Measurements from ENCODE around the gene THOC5.

Gene THOC5

DNA sequence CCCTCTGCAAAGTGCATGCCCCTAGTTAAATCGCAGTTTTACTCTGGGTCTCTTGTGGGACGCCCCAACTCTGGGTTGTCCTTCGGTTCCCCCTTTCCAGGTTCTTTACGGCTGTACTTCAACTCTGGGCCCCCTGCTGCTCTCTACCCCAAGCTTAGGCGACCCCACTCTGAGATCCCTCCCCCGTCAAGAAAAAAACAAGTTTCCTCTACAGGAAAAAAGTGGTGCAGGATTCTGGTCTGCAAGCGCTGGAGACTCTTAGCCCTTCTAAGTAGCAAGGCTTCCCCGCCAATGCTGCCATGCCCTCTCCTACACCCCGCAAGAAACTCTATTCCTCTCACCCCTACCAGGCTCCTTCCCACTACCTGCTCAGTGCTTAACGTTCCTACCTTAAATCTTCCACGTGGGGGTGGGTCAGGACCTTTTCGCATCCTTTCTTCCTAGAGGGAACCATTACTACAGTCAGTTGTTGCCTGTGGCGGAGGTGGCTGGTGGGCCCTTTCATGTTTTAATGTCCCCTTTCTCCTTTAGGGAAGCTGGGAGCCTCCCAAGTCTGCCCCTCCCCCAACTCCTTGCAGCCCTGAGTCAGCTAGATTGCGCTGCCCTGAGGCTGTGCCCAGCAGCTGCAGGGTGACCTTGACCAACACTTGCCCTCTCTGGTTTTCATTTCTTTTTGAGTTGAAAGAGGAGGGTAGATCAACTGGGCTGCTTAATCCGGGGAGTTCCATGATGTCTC is 72.1 kb downstream of the THOC5 start:
- DNase-seq (ENCODE audit: low spot score in 2 of 2): no peak
- Mint-ChIP-seq H3K27me3 (peaks cover 29% of the 10 kb centered on the region), H3K27ac (no peak overlapping the region), H3K36me3 (no peaks in the 10 kb centered on the region), H3K4me1 (peaks cover 25% of the 10 kb centered on the region), H3K9me3 (no peaks in the 10 kb centered on the region), H3K4me3 (peak overlapping the region; percentile 30)
- ATAC-seq (ENCODE audit: low read depth): peak; percentile 10

DNA sequence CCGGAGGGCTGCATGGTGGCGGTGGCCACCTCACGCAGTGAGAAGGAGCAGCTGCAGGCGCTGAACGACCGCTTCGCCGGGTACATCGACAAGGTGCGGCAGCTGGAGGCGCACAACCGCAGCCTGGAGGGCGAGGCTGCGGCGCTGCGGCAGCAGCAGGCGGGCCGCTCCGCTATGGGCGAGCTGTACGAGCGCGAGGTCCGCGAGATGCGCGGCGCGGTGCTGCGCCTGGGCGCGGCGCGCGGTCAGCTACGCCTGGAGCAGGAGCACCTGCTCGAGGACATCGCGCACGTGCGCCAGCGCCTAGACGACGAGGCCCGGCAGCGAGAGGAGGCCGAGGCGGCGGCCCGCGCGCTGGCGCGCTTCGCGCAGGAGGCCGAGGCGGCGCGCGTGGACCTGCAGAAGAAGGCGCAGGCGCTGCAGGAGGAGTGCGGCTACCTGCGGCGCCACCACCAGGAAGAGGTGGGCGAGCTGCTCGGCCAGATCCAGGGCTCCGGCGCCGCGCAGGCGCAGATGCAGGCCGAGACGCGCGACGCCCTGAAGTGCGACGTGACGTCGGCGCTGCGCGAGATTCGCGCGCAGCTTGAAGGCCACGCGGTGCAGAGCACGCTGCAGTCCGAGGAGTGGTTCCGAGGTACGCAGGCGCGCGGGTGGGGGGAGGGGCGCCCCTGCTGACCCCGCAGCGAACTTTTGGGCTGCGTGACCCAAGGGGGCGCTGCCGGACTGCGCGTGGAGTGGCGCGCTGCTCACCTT is 72.9 kb downstream of the THOC5 start:
- DNase-seq (ENCODE audit: low spot score in 2 of 2) (no peak), ATAC-seq (ENCODE audit: low read depth) (peak; percentile 63)
- Mint-ChIP-seq H3K4me1 (peaks cover 33% of the 10 kb centered on the region), H3K27ac (no peak overlapping the region), H3K27me3 (peaks cover 27% of the 10 kb centered on the region), H3K9me3 (no peaks in the 10 kb centered on the region), H3K4me3 (no peak overlapping the region), H3K36me3 (no peaks in the 10 kb centered on the region)

GRCh38 chr22:29480262-29480511 is 73.4 kb downstream of the THOC5 start:
- DNase-seq (ENCODE audit: low spot score in 2 of 2): no peak
- Mint-ChIP-seq H3K9me3 (no peaks in the 10 kb centered on the region), H3K4me1 (peaks cover 38% of the 10 kb centered on the region), H3K27ac (no peak overlapping the region), H3K36me3 (no peaks in the 10 kb centered on the region), H3K27me3 (peaks cover 27% of the 10 kb centered on the region), H3K4me3 (no peak overlapping the region)
- no peak for ATAC-seq (ENCODE audit: low read depth)

GRCh38 chr22:29479417-29480261 is 73.9 kb downstream of the THOC5 start, which contains the start of gene NEFH:
Gene NEFH, plus strand, starts transcription at chr22:29480218. Its CDS starts 45 bp downstream, at chr22:29480263.
- Mint-ChIP-seq H3K4me1 (peaks cover 38% of the 10 kb centered on the region), H3K4me3 (no peak within 1 kb of the TSS), H3K27ac (no peak within 1 kb of the TSS), H3K27me3 (peaks cover 27% of the 10 kb centered on the region), H3K9me3 (no peaks in the 10 kb centered on the region), H3K36me3 (no peaks in the 10 kb centered on the region)
- ATAC-seq (ENCODE audit: low read depth) (no peak), DNase-seq (ENCODE audit: low spot score in 2 of 2) (no peak)

GRCh38 chr22:29478326-29479276 is 75.0 kb downstream of the THOC5 start:
- H3K9me3 Mint-ChIP-seq: no peaks in the 10 kb centered on the region
- H3K27ac Mint-ChIP-seq: no peak overlapping the region
- no peak overlapping the region for H3K4me3 Mint-ChIP-seq
- no peak for ATAC-seq (ENCODE audit: low read depth)
- DNase-seq (ENCODE audit: low spot score in 2 of 2): no peak
- peaks cover 42% of the 10 kb centered on the region for H3K4me1 Mint-ChIP-seq
- H3K36me3 Mint-ChIP-seq: no peaks in the 10 kb centered on the region
- H3K27me3 Mint-ChIP-seq: peaks cover 27% of the 10 kb centered on the region

GRCh38 chr22:29477723-29478318 is 75.7 kb downstream of the THOC5 start:
- Mint-ChIP-seq H3K36me3 (no peaks in the 10 kb centered on the region), H3K4me3 (no peak overlapping the region), H3K27me3 (peaks cover 27% of the 10 kb centered on the region), H3K4me1 (peaks cover 42% of the 10 kb centered on the region), H3K9me3 (no peaks in the 10 kb centered on the region), H3K27ac (no peak overlapping the region)
- no peak for ATAC-seq (ENCODE audit: low read depth)
- no peak for DNase-seq (ENCODE audit: low spot score in 2 of 2)

DNA sequence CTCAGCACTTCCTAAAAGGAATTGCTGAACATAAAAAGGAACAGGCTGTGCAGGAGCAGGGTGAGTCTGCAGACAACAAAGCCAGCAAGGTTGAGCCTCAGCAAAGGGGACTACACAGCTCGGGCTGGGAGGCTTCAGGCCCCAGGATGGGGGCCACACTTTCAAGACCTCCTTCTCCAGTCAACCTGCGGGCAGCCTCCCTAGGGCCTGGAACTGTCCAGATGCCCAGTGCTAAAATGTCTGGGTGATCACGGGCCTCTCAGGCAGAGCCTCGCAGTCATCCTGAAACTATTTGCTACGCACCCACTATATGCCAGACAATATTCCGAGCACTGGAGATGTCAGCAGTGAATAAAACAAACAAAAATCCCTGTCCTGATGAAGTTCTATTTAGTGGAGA is 77.4 kb downstream of the THOC5 start:
- Mint-ChIP-seq H3K9me3 (no peaks in the 10 kb centered on the region), H3K27ac (no peak overlapping the region), H3K4me1 (peaks cover 40% of the 10 kb centered on the region), H3K27me3 (peaks cover 22% of the 10 kb centered on the region), H3K36me3 (no peaks in the 10 kb centered on the region), H3K4me3 (peak overlapping the region; percentile 83)
- ATAC-seq (ENCODE audit: low read depth) (no peak), DNase-seq (ENCODE audit: low spot score in 2 of 2) (no peak)

DNA sequence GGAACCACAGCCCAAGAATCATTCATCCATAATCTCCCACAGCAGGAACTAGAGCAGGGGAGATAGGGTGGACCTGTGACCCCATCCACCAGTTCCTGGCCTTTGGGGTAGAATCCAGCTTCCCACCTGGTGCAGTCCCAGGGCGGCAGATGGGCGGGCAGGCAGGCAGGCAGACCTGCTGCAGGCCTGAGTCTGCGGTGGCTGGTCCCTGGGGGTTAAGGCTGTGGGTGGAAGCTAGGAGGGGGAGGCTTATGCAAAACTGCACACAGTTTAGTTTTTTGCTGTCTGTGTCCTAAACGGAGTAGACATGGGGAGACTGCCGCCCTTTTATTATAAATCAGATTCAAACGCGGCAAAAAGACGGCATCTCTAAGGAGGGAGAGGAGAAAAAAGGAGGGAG is 78.0 kb downstream of the THOC5 start:
- Mint-ChIP-seq H3K9me3 (no peaks in the 10 kb centered on the region), H3K4me3 (peak overlapping the region; percentile 83), H3K27ac (peak overlapping the region; percentile 8), H3K36me3 (no peaks in the 10 kb centered on the region), H3K27me3 (peaks cover 22% of the 10 kb centered on the region), H3K4me1 (peaks cover 40% of the 10 kb centered on the region)
- peak; percentile 99 for ATAC-seq (ENCODE audit: low read depth)
- peak; percentile 71 to 74 for DNase-seq (ENCODE audit: low spot score in 2 of 2)

DNA sequence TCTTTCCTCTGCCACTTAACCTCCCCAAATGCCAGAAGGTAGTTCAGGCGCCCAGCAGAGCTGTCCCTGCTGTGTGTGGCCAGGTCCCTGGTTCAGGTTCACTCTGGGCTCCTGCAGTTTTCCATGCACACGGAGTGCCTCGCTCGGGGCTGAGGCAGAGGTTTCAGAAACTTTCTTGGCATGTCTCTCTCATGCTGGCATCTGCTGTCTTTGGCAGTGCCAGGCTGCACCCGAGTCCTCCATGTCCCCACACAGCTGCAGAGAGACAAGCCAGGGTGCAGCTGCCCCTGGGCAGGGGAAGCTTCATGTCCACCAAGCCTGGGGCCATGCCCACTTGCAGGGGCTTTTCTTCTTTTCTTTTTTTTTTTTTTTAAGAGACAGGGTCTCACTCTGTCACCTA is 80.6 kb downstream of the THOC5 start:
- H3K36me3 Mint-ChIP-seq: no peaks in the 10 kb centered on the region
- DNase-seq (ENCODE audit: low spot score in 2 of 2) (no peak), ATAC-seq (ENCODE audit: low read depth) (no peak)
- H3K4me3 Mint-ChIP-seq: no peak overlapping the region
- H3K27ac Mint-ChIP-seq: no peak overlapping the region
- H3K4me1 Mint-ChIP-seq: peaks cover 29% of the 10 kb centered on the region
- no peaks in the 10 kb centered on the region for H3K9me3 Mint-ChIP-seq
- peaks cover 8% of the 10 kb centered on the region for H3K27me3 Mint-ChIP-seq

DNA sequence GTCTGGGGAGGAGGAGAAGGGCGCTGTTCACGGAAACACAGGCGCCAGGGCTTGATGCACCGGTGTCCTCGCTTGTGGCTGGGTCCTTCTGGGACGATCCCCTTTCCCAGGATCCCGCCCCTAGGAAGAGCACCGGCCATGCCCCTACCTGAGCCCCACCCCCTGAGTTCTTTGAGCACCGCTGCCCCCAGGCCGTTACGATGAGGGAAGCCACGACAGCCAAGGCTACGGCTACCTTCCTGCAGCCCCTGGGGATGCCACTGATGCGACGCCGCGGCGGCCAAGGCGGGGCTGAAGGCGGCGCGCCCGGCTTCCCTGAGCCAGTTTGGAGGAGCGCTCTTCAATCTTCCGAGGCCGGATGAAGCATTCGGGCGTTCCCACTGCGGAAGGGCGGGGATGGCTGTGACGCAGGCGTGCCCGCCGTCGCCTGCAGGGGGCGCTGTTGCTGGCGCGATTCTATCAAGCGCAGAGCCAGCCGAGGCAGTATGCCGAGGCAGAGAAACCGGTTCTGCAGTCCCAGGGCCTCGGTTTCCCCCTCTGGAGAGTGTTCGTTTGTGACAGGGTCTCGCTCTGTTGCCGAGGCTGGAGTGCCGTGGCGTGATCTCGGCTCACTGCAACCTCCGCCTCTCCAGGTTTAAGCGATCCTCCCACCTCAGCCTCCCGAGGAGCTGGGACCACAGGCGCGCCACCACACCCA is 83.2 kb downstream of the THOC5 start:
- Mint-ChIP-seq H3K4me3 (peak overlapping the region; percentile 66), H3K9me3 (no peaks in the 10 kb centered on the region), H3K4me1 (peaks cover 8% of the 10 kb centered on the region), H3K27me3 (peaks cover 4% of the 10 kb centered on the region), H3K36me3 (no peaks in the 10 kb centered on the region), H3K27ac (no peak overlapping the region)
- DNase-seq (ENCODE audit: low spot score in 2 of 2) (peak; percentile 68 to 71), ATAC-seq (ENCODE audit: low read depth) (peak; percentile 87)

GRCh38 chr22:29469755-29470154 is 83.8 kb downstream of the THOC5 start:
- H3K4me3 Mint-ChIP-seq: peak overlapping the region; percentile 66
- no peaks in the 10 kb centered on the region for H3K36me3 Mint-ChIP-seq
- peaks cover 4% of the 10 kb centered on the region for H3K27me3 Mint-ChIP-seq
- ATAC-seq (ENCODE audit: low read depth): no peak
- H3K27ac Mint-ChIP-seq: no peak overlapping the region
- peaks cover 6% of the 10 kb centered on the region for H3K4me1 Mint-ChIP-seq
- no peaks in the 10 kb centered on the region for H3K9me3 Mint-ChIP-seq
- DNase-seq (ENCODE audit: low spot score in 2 of 2): no peak

GRCh38 chr22:29464581-29464980 is 89.0 kb downstream of the THOC5 start:
- Mint-ChIP-seq H3K36me3 (no peaks in the 10 kb centered on the region), H3K9me3 (no peaks in the 10 kb centered on the region), H3K4me3 (no peak overlapping the region), H3K4me1 (peaks cover 2% of the 10 kb centered on the region), H3K27me3 (peaks cover 2% of the 10 kb centered on the region), H3K27ac (no peak overlapping the region)
- DNase-seq (ENCODE audit: low spot score in 2 of 2): no peak
- ATAC-seq (ENCODE audit: low read depth): no peak

GRCh38 chr22:29463629-29464028 is 89.9 kb downstream of the THOC5 start:
- Mint-ChIP-seq H3K4me1 (peaks cover 2% of the 10 kb centered on the region), H3K27me3 (peaks cover 2% of the 10 kb centered on the region), H3K27ac (no peak overlapping the region), H3K4me3 (no peak overlapping the region), H3K36me3 (no peaks in the 10 kb centered on the region), H3K9me3 (no peaks in the 10 kb centered on the region)
- ATAC-seq (ENCODE audit: low read depth) (no peak), DNase-seq (ENCODE audit: low spot score in 2 of 2) (no peak)
